T-cell (primary cell): ENCODE measurements around the gene HOXD12. TPM values are rescaled to one million over a fixed set of nuclear protein-coding genes. Genes with fewer than 3 reads are reported as not detected.

Source experiments
- ATAC-seq, 4 experiments: fragments of 200-7000 bp in 3 of 4; fragments of 150-1000 bp in 1 of 4; cut with Tn5 transposase; replicated peaks in 1 of 4; 1 replicate in 3 of 4; 2 replicates in 1 of 4; pipeline ENCODE4 v1.10.0; 2021; ENCODE audit warnings: moderate library complexity in 3 of 4, mild to moderate bottlenecking in 2 of 4, moderate number of reproducible peaks in 1 of 4
- CTCF ChIA-PET, 2 donors: fragments of 300-600 bp; sonication (Branson Sonifier 250); formaldehyde crosslinking; loops; one replicate each; lab custom pipeline; 2022; ENCODE audit warnings: antibody characterized with exemption in 2 of 2; lab: Charles Lee
- POLR2A ChIA-PET, 2 donors: fragments of 300-600 bp; sonication (Branson Sonifier 250); formaldehyde crosslinking; loops; one replicate each; lab custom pipeline; 2022; ENCODE audit warnings: antibody characterized with exemption in 2 of 2; lab: Charles Lee
- DNase-seq, 35 experiments: peaks; one replicate each; pipeline versions ENCODE4 v3.0.0 to v3.0.0-alpha.2; 2013 to 2023
- H3K27ac ChIP-seq: one replicate; pipeline ENCODE4 v1.5.1; 2013; ENCODE audit warnings: low read length
- H3K27me3 ChIP-seq, 2 experiments: replicated peaks in 1 of 2; 1 replicate in 1 of 2; 2 replicates in 1 of 2; pipeline versions ENCODE4 v1.6.1 to v1.7.0; 2013; ENCODE audit warnings: low read length in 1 of 2, mixed read lengths in 1 of 2; ENCODE audit not compliant: control insufficient read depth in 2 of 2, insufficient read depth in 2 of 2; ENCODE audit errors: extremely low read depth in 1 of 2
- H3K36me3 ChIP-seq, 2 donors: 1 replicate in 1 of 2; 2 replicates in 1 of 2; pipeline versions ENCODE4 v1.6.1 to v1.7.0; 2013; ENCODE audit warnings: low read length in 1 of 2; ENCODE audit not compliant: control insufficient read depth in 2 of 2, insufficient read depth in 1 of 2; ENCODE audit errors: extremely low read depth in 1 of 2
- H3K4me1 ChIP-seq, 2 experiments: 1 replicate in 1 of 2; 2 replicates in 1 of 2; pipeline versions ENCODE4 v1.6.1 to v1.7.0; 2013; ENCODE audit warnings: low read length in 2 of 2, mixed read lengths in 1 of 2; ENCODE audit not compliant: insufficient read depth in 2 of 2, control insufficient read depth in 1 of 2; ENCODE audit errors: extremely low read depth in 1 of 2
- H3K4me3 ChIP-seq, 2 donors: 1 replicate in 1 of 2; 2 replicates in 1 of 2; pipeline versions ENCODE4 v1.5.1 to v1.7.0; 2013; ENCODE audit warnings: mild to moderate bottlenecking in 2 of 2, low read length in 1 of 2, moderate library complexity in 1 of 2; ENCODE audit not compliant: control insufficient read depth in 1 of 2; ENCODE audit errors: extremely low read depth in 1 of 2
- H3K9me3 ChIP-seq: 2 replicates; pipeline ENCODE4 v1.7.0; 2013
- H3K27ac Mint-ChIP-seq, 2 donors: one replicate each; pipeline ENCODE4 v1.8.0; 2020 to 2021; ENCODE audit warnings: mild to moderate bottlenecking in 2 of 2, mixed read lengths in 2 of 2
- H3K27me3 Mint-ChIP-seq, 2 donors: one replicate each; pipeline ENCODE4 v1.8.0; 2021 to 2022; ENCODE audit warnings: mixed read lengths in 2 of 2
- H3K36me3 Mint-ChIP-seq: one replicate; pipeline ENCODE4 v1.8.0; 2021; ENCODE audit warnings: mixed read lengths
- H3K4me1 Mint-ChIP-seq, 3 donors: one replicate each; pipeline ENCODE4 v1.8.0; 2020 to 2022; ENCODE audit warnings: mixed read lengths in 3 of 3, mild to moderate bottlenecking in 1 of 3
- H3K4me3 Mint-ChIP-seq, 3 donors: one replicate each; pipeline ENCODE4 v1.8.0; 2020 to 2022; ENCODE audit warnings: mild to moderate bottlenecking in 3 of 3, mixed read lengths in 3 of 3, moderate library complexity in 3 of 3
- H3K9me3 Mint-ChIP-seq, 3 donors: one replicate each; pipeline ENCODE4 v1.8.0; 2020 to 2022; ENCODE audit warnings: mixed read lengths in 3 of 3
- WGBS: methylation state at CpG from one replicate; pipeline ENCODE4 v1.1.5; 2013; ENCODE audit warnings: missing lambda C conversion rate; ENCODE audit not compliant: insufficient coverage; 5-methylcytosine and 5-hydroxymethylcytosine counted together
- total RNA-seq, 35 experiments: library from RNA in 6 of 35; stranded (reverse) in 6 of 35; fragments of 120-200 nt in 1 of 35; gene quantifications; one replicate each; pipeline versions ENCODE4 v1.2.1 to v1.2.4 and lab custom pipeline; 2013 to 2026

The HOXD12 gene
- total RNA-seq, 5 donors from 2014 or later (not counting 1 experiment from before 2014, with no cell fraction given): not detected

DNA sequence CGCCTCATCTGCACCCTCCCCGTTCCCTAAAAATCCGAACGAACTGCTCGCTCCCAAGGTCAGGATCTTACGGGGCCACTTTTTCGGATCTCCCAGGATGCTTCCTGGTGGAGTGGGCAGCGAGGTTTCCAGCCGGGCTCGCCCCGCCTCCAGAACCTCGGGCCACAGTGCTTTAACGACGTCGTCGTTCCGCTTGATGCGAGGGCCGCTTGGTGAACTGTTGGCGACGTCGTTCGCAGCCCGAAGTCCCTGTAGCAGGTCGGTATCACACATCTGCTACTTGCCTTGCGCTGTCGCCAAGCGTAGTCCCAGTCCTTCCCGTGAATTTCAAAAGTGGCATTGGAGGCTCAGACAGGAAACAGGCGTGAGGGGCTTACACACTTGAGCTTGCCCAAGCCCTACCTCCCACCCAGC is 31.2 kb upstream of the HOXD12 start:
- WGBS: 12% methylated on average over 25 of the region's 30 CpGs
- peaks cover 0 to 13% of the 10 kb centered on the region in 2 experiments for H3K4me1 ChIP-seq
- Mint-ChIP-seq H3K9me3 (no peaks in the 10 kb centered on the region), H3K4me3 (no peak overlapping the region), H3K27ac (no peak overlapping the region), H3K4me1 (peaks cover 10 to 16% (median 12%) of the 10 kb centered on the region in 3 donors), H3K36me3 (no peaks in the 10 kb centered on the region), H3K27me3 (peaks cover 72 to 79% of the 10 kb centered on the region in 2 donors)
- ChIA-PET CTCF (no interaction called here), POLR2A (no interaction called here)
- no peaks in the 10 kb centered on the region for H3K9me3 ChIP-seq
- no peak for ATAC-seq
- H3K27me3 ChIP-seq: peaks cover 33 to 78% of the 10 kb centered on the region in 2 experiments
- no peak overlapping the region for H3K4me3 ChIP-seq
- no peak for DNase-seq
- no peaks in the 10 kb centered on the region for H3K36me3 ChIP-seq
- no peak overlapping the region for H3K27ac ChIP-seq

GRCh38 chr2:176071330-176072291 is 28.0 kb upstream of the HOXD12 start:
- no peak overlapping the region for H3K27ac Mint-ChIP-seq
- peaks cover 38 to 84% of the 10 kb centered on the region in 2 experiments for H3K27me3 ChIP-seq
- POLR2A ChIA-PET: no interaction called here

DNA sequence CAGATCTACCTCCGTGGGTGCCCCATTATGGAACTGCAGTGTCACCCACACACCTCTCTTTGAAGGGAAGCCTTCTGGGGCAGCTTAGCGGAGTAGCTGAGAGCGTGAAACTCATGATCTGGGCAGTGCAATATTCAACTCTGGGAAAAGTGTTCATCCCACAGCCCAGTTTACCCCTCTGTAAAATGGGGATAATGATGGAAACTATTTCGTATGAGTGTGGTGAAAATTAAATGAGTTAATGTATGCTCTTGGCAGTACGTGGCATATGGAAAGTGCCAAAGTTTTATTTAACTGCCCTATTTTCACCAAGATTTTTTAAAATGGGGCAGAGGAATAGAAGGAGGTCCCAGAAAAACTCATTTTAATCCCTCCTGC is 27.3 kb upstream of the HOXD12 start:
- Histone ChIP-seq H3K9me3 (peaks cover 2% of the 10 kb centered on the region), H3K4me1 (peaks cover 0 to 7% of the 10 kb centered on the region in 2 experiments), H3K27ac (no peak overlapping the region), H3K36me3 (no peaks in the 10 kb centered on the region), H3K27me3 (peaks cover 38 to 77% of the 10 kb centered on the region in 2 experiments), H3K4me3 (peak overlapping the region in 1 of 2 donors; percentile 5)
- no CpG with 5 or more reads among the region's 5 CpGs for WGBS
- POLR2A ChIA-PET: no interaction called here
- peaks cover 7 to 9% (median 8%) of the 10 kb centered on the region in 3 donors for H3K9me3 Mint-ChIP-seq
- H3K27me3 Mint-ChIP-seq: peaks cover 83 to 94% of the 10 kb centered on the region in 2 donors
- ATAC-seq (no peak), DNase-seq (no peak)
- CTCF ChIA-PET: no interaction called here
- H3K36me3 Mint-ChIP-seq: no peaks in the 10 kb centered on the region
- H3K4me3 Mint-ChIP-seq: no peak overlapping the region
- H3K4me1 Mint-ChIP-seq: peaks cover 8 to 12% (median 11%) of the 10 kb centered on the region in 3 donors
- no peak overlapping the region for H3K27ac Mint-ChIP-seq

More at GRCh38 chr2:176071330-176072291, 28.0 kb upstream of the HOXD12 start:
- H3K36me3 ChIP-seq: no peaks in the 10 kb centered on the region
- H3K4me3 Mint-ChIP-seq: no peak overlapping the region
- peaks cover 7 to 8% (median 8%) of the 10 kb centered on the region in 3 donors for H3K9me3 Mint-ChIP-seq
- DNase-seq (no peak), ATAC-seq (no peak)
- peaks cover 0 to 13% of the 10 kb centered on the region in 2 experiments for H3K4me1 ChIP-seq
- peaks cover 10 to 14% (median 12%) of the 10 kb centered on the region in 3 donors for H3K4me1 Mint-ChIP-seq
- peaks cover 2% of the 10 kb centered on the region for H3K9me3 ChIP-seq
- peak overlapping the region in 1 of 2 donors; percentile 5 for H3K4me3 ChIP-seq
- H3K27ac ChIP-seq: no peak overlapping the region
- no peaks in the 10 kb centered on the region for H3K36me3 Mint-ChIP-seq
- peaks cover 76 to 90% of the 10 kb centered on the region in 2 donors for H3K27me3 Mint-ChIP-seq
- 15% methylated on average over 52 of the region's 58 CpGs for WGBS
- CTCF ChIA-PET: no interaction called here

GRCh38 chr2:176072951-176073904 is 26.4 kb upstream of the HOXD12 start:
- H3K4me3 Mint-ChIP-seq: no peak overlapping the region

GRCh38 chr2:176074919-176075425 is 24.6 kb upstream of the HOXD12 start:
- H3K27me3 Mint-ChIP-seq: peaks cover 79 to 87% of the 10 kb centered on the region in 2 donors
- DNase-seq: no peak
- peaks cover 11% of the 10 kb centered on the region for H3K36me3 Mint-ChIP-seq
- Histone ChIP-seq H3K27me3 (peaks cover 35 to 68% of the 10 kb centered on the region in 2 experiments), H3K4me1 (peaks cover 0 to 8% of the 10 kb centered on the region in 2 experiments), H3K9me3 (peaks cover 4% of the 10 kb centered on the region), H3K36me3 (no peaks in the 10 kb centered on the region), H3K4me3 (no peak overlapping the region), H3K27ac (no peak overlapping the region)
- H3K9me3 Mint-ChIP-seq: peaks cover 9 to 15% (median 14%) of the 10 kb centered on the region in 3 donors
- peaks cover 11 to 13% (median 11%) of the 10 kb centered on the region in 3 donors for H3K4me1 Mint-ChIP-seq
- 42% methylated on average over 2 of the region's 7 CpGs for WGBS
- no peak overlapping the region for H3K4me3 Mint-ChIP-seq
- H3K27ac Mint-ChIP-seq: no peak overlapping the region
- POLR2A ChIA-PET: no interaction called here
- CTCF ChIA-PET: interaction anchor here in 1 of 2 donors (1.1 kb wide), 1 partner anchor 52 kb away, joined by 3 read pairs; no protein-coding TSS in a partner anchor
- ATAC-seq: no peak

More at GRCh38 chr2:176072951-176073904, 26.4 kb upstream of the HOXD12 start:
- Mint-ChIP-seq H3K27ac (no peak overlapping the region), H3K4me1 (peaks cover 6 to 8% (median 6%) of the 10 kb centered on the region in 3 donors), H3K9me3 (peaks cover 8 to 9% (median 9%) of the 10 kb centered on the region in 3 donors), H3K36me3 (no peaks in the 10 kb centered on the region), H3K27me3 (peaks cover 82 to 89% of the 10 kb centered on the region in 2 donors)
- Histone ChIP-seq H3K27me3 (peaks cover 36 to 67% of the 10 kb centered on the region in 2 experiments), H3K4me3 (no peak overlapping the region), H3K4me1 (no peaks in the 10 kb centered on the region), H3K9me3 (peaks cover 2% of the 10 kb centered on the region), H3K36me3 (no peaks in the 10 kb centered on the region), H3K27ac (no peak overlapping the region)
- no peak for ATAC-seq
- 8% methylated on average over 18 of the region's 29 CpGs for WGBS
- CTCF ChIA-PET: interaction anchor here (0.6 to 1.0 kb wide), 2 partner anchors 54 to 1345 kb away, joined by 3 to 9 read pairs; no protein-coding TSS in a partner anchor
- POLR2A ChIA-PET: no interaction called here
- DNase-seq: no peak
